Neutrophil (primary cell): ENCODE measurements around the gene ANAPC15.

Source experiments
- H3K27ac ChIP-seq: fragments of 200-600 bp; sonication (generic); 2 replicates; pipeline ENCODE4 v1.5.1; 2016; ENCODE audit warnings: mild to moderate bottlenecking, moderate library complexity
- H3K27me3 ChIP-seq: fragments of 200-600 bp; sonication (generic); 2 replicates; pipeline ENCODE4 v1.6.0; 2016; ENCODE audit warnings: mild to moderate bottlenecking
- H3K36me3 ChIP-seq: fragments of 200-600 bp; sonication (generic); 2 replicates; pipeline ENCODE4 v1.5.1; 2017
- H3K4me1 ChIP-seq, 2 experiments: fragments of 200-600 bp in 1 of 2; sonication (generic) in 1 of 2; 1 replicate in 1 of 2; 2 replicates in 1 of 2; pipeline versions ENCODE4 v1.5.1 to v1.6.1; 2013 to 2016; ENCODE audit warnings: low read depth in 1 of 2, low read length in 1 of 2, mild to moderate bottlenecking in 1 of 2, moderate library complexity in 1 of 2; ENCODE audit not compliant: control insufficient read depth in 1 of 2, insufficient read depth in 1 of 2
- H3K4me3 ChIP-seq, 2 experiments: fragments of 200-600 bp in 1 of 2; sonication (generic) in 1 of 2; 1 replicate in 1 of 2; 2 replicates in 1 of 2; pipeline ENCODE4 v1.5.1; 2013 to 2016; ENCODE audit warnings: low read depth in 1 of 2, low read length in 1 of 2, mild to moderate bottlenecking in 1 of 2, moderate library complexity in 1 of 2
- H3K9me3 ChIP-seq: fragments of 200-600 bp; sonication (generic); 2 replicates; pipeline ENCODE4 v1.5.1; 2016
- TF ChIP-seq, protein P1 (sequence below): fragments of 200-600 bp; sonication (generic); IDR thresholded peaks from 2 replicates; pipeline ENCODE4 v1.5.1; 2016; ENCODE audit warnings: antibody characterized with exemption

The ANAPC15 gene

DNA sequence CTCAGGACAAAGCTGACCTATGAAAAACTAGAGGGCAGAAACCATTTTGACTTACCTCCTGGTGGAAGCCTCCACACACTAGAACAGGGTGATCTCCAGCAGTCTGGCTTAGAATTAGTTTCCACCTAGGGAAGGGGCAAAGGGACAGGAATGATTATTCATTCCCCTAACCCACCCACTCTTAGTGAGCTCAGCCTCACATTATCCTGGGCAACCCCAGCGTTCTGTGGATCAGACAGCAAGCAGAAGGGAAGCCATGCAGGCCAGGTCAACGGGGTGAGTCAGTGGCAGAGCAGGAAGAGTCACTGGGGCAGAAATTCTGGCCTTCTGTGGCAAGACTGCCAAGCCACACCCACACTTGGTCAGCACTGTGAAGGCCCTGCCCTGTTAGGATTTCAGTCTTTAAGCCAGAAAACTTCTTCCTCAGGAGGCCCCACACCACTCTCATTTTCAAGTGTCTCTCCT, 42.7 kb downstream of the ANAPC15 start:
- TF ChIP-seq, protein P1, sequence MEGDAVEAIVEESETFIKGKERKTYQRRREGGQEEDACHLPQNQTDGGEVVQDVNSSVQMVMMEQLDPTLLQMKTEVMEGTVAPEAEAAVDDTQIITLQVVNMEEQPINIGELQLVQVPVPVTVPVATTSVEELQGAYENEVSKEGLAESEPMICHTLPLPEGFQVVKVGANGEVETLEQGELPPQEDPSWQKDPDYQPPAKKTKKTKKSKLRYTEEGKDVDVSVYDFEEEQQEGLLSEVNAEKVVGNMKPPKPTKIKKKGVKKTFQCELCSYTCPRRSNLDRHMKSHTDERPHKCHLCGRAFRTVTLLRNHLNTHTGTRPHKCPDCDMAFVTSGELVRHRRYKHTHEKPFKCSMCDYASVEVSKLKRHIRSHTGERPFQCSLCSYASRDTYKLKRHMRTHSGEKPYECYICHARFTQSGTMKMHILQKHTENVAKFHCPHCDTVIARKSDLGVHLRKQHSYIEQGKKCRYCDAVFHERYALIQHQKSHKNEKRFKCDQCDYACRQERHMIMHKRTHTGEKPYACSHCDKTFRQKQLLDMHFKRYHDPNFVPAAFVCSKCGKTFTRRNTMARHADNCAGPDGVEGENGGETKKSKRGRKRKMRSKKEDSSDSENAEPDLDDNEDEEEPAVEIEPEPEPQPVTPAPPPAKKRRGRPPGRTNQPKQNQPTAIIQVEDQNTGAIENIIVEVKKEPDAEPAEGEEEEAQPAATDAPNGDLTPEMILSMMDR, result no peak
- no peaks in the 10 kb centered on the region for H3K36me3 ChIP-seq
- H3K27me3 ChIP-seq, result no peaks in the 10 kb centered on the region
- H3K9me3 ChIP-seq, result no peaks in the 10 kb centered on the region
- H3K4me1 ChIP-seq, result peaks cover 54 to 57% of the 10 kb centered on the region in 2 experiments
- peak overlapping the region; percentile 89 for H3K27ac ChIP-seq
- H3K4me3 ChIP-seq, result peak overlapping the region; percentile 16 to 37

DNA sequence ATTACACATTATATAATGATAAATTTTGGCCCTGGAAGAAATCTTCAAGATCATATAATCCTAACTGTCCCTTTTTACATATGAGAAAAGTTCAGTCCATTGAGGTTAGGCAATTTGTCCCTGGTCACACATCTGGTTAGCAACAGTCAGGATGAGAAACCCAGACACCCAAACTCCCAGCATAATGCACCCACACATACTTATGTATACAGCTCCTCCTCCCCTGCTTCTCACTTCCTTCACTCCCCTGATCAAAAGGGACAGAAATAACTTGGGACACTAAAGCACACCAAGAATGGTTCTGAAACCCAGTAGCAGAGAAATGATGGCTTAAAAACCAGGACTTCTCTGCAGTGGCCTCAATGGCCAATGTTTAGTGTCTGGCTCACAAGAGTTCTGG, 43.3 kb downstream of the ANAPC15 start:
- peaks cover 54 to 57% of the 10 kb centered on the region in 2 experiments for H3K4me1 ChIP-seq
- no peaks in the 10 kb centered on the region for H3K27me3 ChIP-seq
- H3K36me3 ChIP-seq, result no peaks in the 10 kb centered on the region
- peak overlapping the region; percentile 16 to 37 for H3K4me3 ChIP-seq
- H3K27ac ChIP-seq, result peak overlapping the region; percentile 89
- TF ChIP-seq, protein P1, result no peak
- H3K9me3 ChIP-seq, result no peaks in the 10 kb centered on the region

DNA sequence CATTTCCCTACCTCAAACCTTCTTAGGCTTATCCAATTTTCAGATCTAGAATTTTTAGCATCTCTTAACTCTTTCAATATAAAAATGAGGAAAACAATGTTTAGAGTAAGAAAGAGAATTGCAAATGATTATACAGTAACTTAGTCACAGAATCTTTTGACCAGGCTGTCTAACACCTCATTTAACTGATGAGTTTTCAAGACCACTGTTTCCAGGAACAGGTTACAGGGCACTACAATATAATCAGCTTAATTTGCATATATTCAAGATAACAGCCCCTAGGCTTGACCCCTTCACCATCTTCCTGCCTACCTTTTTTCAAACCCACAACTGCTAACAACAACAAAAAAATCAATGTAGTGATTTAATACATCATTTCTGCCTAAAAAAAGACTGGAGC, 44.8 kb downstream of the ANAPC15 start:
- Histone ChIP-seq H3K4me3 (no peak overlapping the region), H3K4me1 (peaks cover 54 to 58% of the 10 kb centered on the region in 2 experiments), H3K27ac (peak overlapping the region; percentile 89), H3K9me3 (no peaks in the 10 kb centered on the region), H3K27me3 (no peaks in the 10 kb centered on the region), H3K36me3 (no peaks in the 10 kb centered on the region)
- TF ChIP-seq, protein P1, result no peak

DNA sequence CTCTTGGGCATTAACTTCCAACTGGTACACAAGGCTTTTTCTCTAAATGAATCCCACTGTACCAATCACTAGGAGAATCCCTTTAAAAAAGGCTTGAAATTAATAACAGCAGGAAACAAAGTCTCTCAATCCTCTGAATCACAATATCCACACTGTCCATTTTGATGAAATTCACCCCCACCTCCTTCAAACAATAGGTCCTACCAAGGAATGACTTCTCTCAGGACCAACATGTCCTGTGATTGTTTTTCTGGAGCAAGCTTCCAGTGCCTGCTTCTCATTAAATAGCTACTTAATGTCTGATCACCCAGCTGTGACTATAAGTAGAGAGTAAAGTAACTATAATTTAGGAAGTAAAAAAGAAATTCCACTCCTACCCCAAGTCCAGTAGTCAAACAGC, 45.2 kb downstream of the ANAPC15 start:
- no peaks in the 10 kb centered on the region for H3K9me3 ChIP-seq
- peak overlapping the region; percentile 28 for H3K27ac ChIP-seq
- no peaks in the 10 kb centered on the region for H3K36me3 ChIP-seq
- no peaks in the 10 kb centered on the region for H3K27me3 ChIP-seq
- H3K4me3 ChIP-seq, result no peak overlapping the region
- H3K4me1 ChIP-seq, result peaks cover 53 to 59% of the 10 kb centered on the region in 2 experiments
- TF ChIP-seq, protein P1, result no peak

DNA sequence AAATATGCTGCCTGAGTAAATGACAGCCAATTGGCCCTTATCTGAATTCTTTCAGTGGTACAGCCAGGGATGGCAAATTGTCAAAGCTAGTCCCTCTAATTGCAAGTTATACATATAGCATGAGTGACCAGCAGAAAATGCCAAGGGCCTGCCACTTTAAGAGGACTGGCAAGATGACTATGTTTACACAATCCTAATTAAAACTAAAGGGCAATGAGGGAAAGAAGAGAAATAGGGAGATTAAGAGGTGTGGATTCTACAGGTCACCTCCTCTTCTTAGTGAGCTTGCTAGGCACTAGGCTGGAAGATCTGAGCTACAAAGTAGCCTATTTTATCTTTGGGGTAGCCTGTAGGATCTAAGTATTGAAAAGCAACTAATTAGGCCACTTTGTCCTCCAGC, 45.6 kb downstream of the ANAPC15 start:
- peak overlapping the region; percentile 28 for H3K27ac ChIP-seq
- no peak overlapping the region for H3K4me3 ChIP-seq
- no peaks in the 10 kb centered on the region for H3K9me3 ChIP-seq
- H3K36me3 ChIP-seq, result no peaks in the 10 kb centered on the region
- no peaks in the 10 kb centered on the region for H3K27me3 ChIP-seq
- H3K4me1 ChIP-seq, result peaks cover 53 to 59% of the 10 kb centered on the region in 2 experiments
- TF ChIP-seq, protein P1, result no peak
